ENCODE measurements around the gene SLC6A12. TPM values are rescaled to one million over a fixed set of nuclear protein-coding genes. Genes with fewer than 3 reads are reported as not detected.

The SLC6A12 gene
- total RNA-seq, 1 experiment from 2014 or later = not detected

GRCh38 chr12:223841-224240 is 9.9 kb upstream of the SLC6A12 start:
- no peak overlapping the region for H3K27ac ChIP-seq
- no peaks in the 10 kb centered on the region for H3K9me3 ChIP-seq (ENCODE audit: insufficient read depth, low read depth)
- no peaks in the 10 kb centered on the region for H4K20me1 ChIP-seq (ENCODE audit: insufficient read depth)
- H3K79me2 ChIP-seq (ENCODE audit: low read depth) = no peaks in the 10 kb centered on the region
- POLR2A ChIA-PET (ENCODE audit: unreplicated experiment) = no interaction called here
- no TSS peak for BruUV-seq (replicated peaks)
- DNase-seq = no peak
- TF ChIP-seq, protein P1, sequence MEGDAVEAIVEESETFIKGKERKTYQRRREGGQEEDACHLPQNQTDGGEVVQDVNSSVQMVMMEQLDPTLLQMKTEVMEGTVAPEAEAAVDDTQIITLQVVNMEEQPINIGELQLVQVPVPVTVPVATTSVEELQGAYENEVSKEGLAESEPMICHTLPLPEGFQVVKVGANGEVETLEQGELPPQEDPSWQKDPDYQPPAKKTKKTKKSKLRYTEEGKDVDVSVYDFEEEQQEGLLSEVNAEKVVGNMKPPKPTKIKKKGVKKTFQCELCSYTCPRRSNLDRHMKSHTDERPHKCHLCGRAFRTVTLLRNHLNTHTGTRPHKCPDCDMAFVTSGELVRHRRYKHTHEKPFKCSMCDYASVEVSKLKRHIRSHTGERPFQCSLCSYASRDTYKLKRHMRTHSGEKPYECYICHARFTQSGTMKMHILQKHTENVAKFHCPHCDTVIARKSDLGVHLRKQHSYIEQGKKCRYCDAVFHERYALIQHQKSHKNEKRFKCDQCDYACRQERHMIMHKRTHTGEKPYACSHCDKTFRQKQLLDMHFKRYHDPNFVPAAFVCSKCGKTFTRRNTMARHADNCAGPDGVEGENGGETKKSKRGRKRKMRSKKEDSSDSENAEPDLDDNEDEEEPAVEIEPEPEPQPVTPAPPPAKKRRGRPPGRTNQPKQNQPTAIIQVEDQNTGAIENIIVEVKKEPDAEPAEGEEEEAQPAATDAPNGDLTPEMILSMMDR (conservative IDR thresholded peaks at IDR 0.05) = no peak
- no peak for TF ChIP-seq EZH2 (IDR thresholded peaks at IDR 0.05; ENCODE audit: low read depth)
- H3K4me3 ChIP-seq = no peak overlapping the region
- H3F3A ChIP-seq (ENCODE audit: insufficient read depth, low read depth) = no peaks in the 10 kb centered on the region
- no peaks in the 10 kb centered on the region for H3K36me3 ChIP-seq (ENCODE audit: low read depth)
- intact Hi-C loops (cut with micrococcal nuclease; ENCODE audit: unreplicated experiment) = no loop called here
- no peaks in the 10 kb centered on the region for H3K9me2 ChIP-seq (ENCODE audit: insufficient read depth)
- CTCF ChIA-PET = no interaction called here
- H3K4me2 ChIP-seq = no peak overlapping the region
- H3K4me1 ChIP-seq (replicated peaks; ENCODE audit: insufficient read depth) = no peaks in the 10 kb centered on the region
- no peak overlapping the region for H2AFZ ChIP-seq
- peaks cover 96% of the 10 kb centered on the region for H3K27me3 ChIP-seq (ENCODE audit: insufficient read depth, low read depth)

DNA sequence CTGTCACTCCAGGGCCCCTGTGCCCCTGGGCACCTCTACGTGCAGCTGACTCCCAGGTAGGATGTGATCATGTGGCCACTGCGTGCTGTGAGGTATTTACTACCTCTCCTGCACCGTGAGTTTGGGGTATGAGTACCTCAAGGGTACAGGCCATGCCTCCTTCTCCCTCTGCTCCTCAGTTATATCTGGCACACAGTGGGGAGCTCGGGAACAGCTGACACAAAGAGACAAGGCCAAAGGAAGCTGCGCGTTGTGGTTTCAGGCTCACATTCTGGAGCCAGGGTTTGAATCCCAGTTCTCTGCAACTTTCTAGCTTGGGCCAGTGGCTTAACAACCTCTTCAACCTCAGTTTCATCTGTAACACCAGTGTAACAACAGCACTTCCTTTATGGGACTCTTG is 7.8 kb upstream of the SLC6A12 start:
- H3F3A ChIP-seq (ENCODE audit: insufficient read depth, low read depth) = no peaks in the 10 kb centered on the region
- H3K27ac ChIP-seq = no peak overlapping the region
- no peaks in the 10 kb centered on the region for H4K20me1 ChIP-seq (ENCODE audit: insufficient read depth)
- ChIA-PET POLR2A (ENCODE audit: unreplicated experiment) (no interaction called here), CTCF (no interaction called here)
- BruUV-seq (replicated peaks) = no TSS peak
- no peaks in the 10 kb centered on the region for H3K9me3 ChIP-seq (ENCODE audit: insufficient read depth, low read depth)
- no peak overlapping the region for H3K4me3 ChIP-seq
- H3K4me2 ChIP-seq = no peak overlapping the region
- TF ChIP-seq, protein P1 (conservative IDR thresholded peaks at IDR 0.05) = no peak
- no peak for TF ChIP-seq EZH2 (IDR thresholded peaks at IDR 0.05; ENCODE audit: low read depth)
- peaks cover 93% of the 10 kb centered on the region for H3K27me3 ChIP-seq (ENCODE audit: insufficient read depth, low read depth)
- no peaks in the 10 kb centered on the region for H3K36me3 ChIP-seq (ENCODE audit: low read depth)
- intact Hi-C loops (cut with micrococcal nuclease; ENCODE audit: unreplicated experiment) = no loop called here
- DNase-seq = no peak
- H3K4me1 ChIP-seq (replicated peaks; ENCODE audit: insufficient read depth) = no peaks in the 10 kb centered on the region
- H2AFZ ChIP-seq = no peak overlapping the region
- H3K79me2 ChIP-seq (ENCODE audit: low read depth) = no peaks in the 10 kb centered on the region
- H3K9me2 ChIP-seq (ENCODE audit: insufficient read depth) = no peaks in the 10 kb centered on the region

GRCh38 chr12:220946-221550 is 7.1 kb upstream of the SLC6A12 start:
- no peak overlapping the region for H3K4me2 ChIP-seq
- H3K9me3 ChIP-seq (ENCODE audit: insufficient read depth, low read depth) = no peaks in the 10 kb centered on the region
- POLR2A ChIA-PET (ENCODE audit: unreplicated experiment) = no interaction called here
- H3K9me2 ChIP-seq (ENCODE audit: insufficient read depth) = no peaks in the 10 kb centered on the region
- TF ChIP-seq EZH2 (IDR thresholded peaks at IDR 0.05; ENCODE audit: low read depth) = no peak
- TF ChIP-seq, protein P1 (conservative IDR thresholded peaks at IDR 0.05) = no peak
- H3F3A ChIP-seq (ENCODE audit: insufficient read depth, low read depth) = no peaks in the 10 kb centered on the region
- no TSS peak for BruUV-seq (replicated peaks)
- CTCF ChIA-PET = no interaction called here
- no peaks in the 10 kb centered on the region for H3K36me3 ChIP-seq (ENCODE audit: low read depth)
- H2AFZ ChIP-seq = no peak overlapping the region
- DNase-seq = no peak
- H3K27ac ChIP-seq = no peak overlapping the region
- H3K4me1 ChIP-seq (replicated peaks; ENCODE audit: insufficient read depth) = no peaks in the 10 kb centered on the region
- H3K27me3 ChIP-seq (ENCODE audit: insufficient read depth, low read depth) = peaks cover 92% of the 10 kb centered on the region
- no peaks in the 10 kb centered on the region for H3K79me2 ChIP-seq (ENCODE audit: low read depth)
- H3K4me3 ChIP-seq = no peak overlapping the region
- H4K20me1 ChIP-seq (ENCODE audit: insufficient read depth) = no peaks in the 10 kb centered on the region
- intact Hi-C loops (cut with micrococcal nuclease; ENCODE audit: unreplicated experiment) = no loop called here
